SK-N-MC (cell line): ENCODE data around the gene TSGA10IP.

ENCODE experiments used
- DNase-seq: peaks from one replicate; pipeline ENCODE4 v3.0.0-alpha.2; 2011; ENCODE audit warnings: low read depth, low spot score
- H3K27ac ChIP-seq: fragments of 200-600 bp; sonication (generic); 2 replicates; pipeline ENCODE4 v1.5.1; 2016; ENCODE audit warnings: mixed run types
- H3K36me3 ChIP-seq: fragments of 200-600 bp; sonication (generic); 2 replicates; pipeline ENCODE4 v1.6.1; 2017; ENCODE audit warnings: antibody characterized with exemption, low read length, mixed read lengths; ENCODE audit not compliant: insufficient read depth
- H3K4me3 ChIP-seq: fragments of 200-600 bp; sonication (generic); 2 replicates; pipeline ENCODE4 v1.5.1; 2016
- H3K9ac ChIP-seq: fragments of 200-600 bp; sonication (generic); 2 replicates; pipeline ENCODE4 v1.8.0; 2017; ENCODE audit warnings: mixed run types, mixed read lengths; ENCODE audit not compliant: insufficient read length
- H3K9me3 ChIP-seq: fragments of 200-600 bp; sonication (generic); 2 replicates; pipeline ENCODE4 v1.6.1; 2017; ENCODE audit warnings: low read depth, mild to moderate bottlenecking, antibody characterized with exemption, low read length, moderate library complexity, mixed read lengths
- EZH2 ChIP-seq: fragments of 200-600 bp; sonication (generic); IDR thresholded peaks from one replicate; pipeline ENCODE4 v1.6.1; 2017; ENCODE audit warnings: antibody characterized with exemption
- FOXP2 ChIP-seq: optimal IDR thresholded peaks from 2 replicates; pipeline ENCODE3; 2011; ENCODE audit warnings: mild to moderate bottlenecking, moderate library complexity; ENCODE audit not compliant: insufficient read depth; ENCODE audit errors: extremely low read length, control extremely low read depth
- POLR2AphosphoS5 ChIP-seq: IDR thresholded peaks from 2 replicates; pipeline ENCODE4 v1.6.1; 2012; ENCODE audit warnings: mild to moderate bottlenecking, low read depth, low read length, borderline replicate concordance

Gene TSGA10IP

GRCh38 chr11:65972116-65972515 lies 26.8 kb downstream of the TSGA10IP start:
- Histone ChIP-seq H3K27ac (no peak overlapping the region), H3K36me3 (peaks cover 27% of the 10 kb centered on the region; the same call in 1 of the 2 replicates), H3K9ac (no peak overlapping the region), H3K4me3 (no peak overlapping the region), H3K9me3 (no peaks in the 10 kb centered on the region)
- DNase-seq = no peak
- TF ChIP-seq FOXP2 (no peak), POLR2AphosphoS5 (no peak), EZH2 (no peak)

- no peaks in the 10 kb centered on the region for H3K9me3 ChIP-seq
- H3K4me3 ChIP-seq = no peak overlapping the region
- TF ChIP-seq EZH2 (no peak), POLR2AphosphoS5 (no peak), FOXP2 (no peak)
- no peak overlapping the region for H3K27ac ChIP-seq
- no peak for DNase-seq
- H3K36me3 ChIP-seq = peaks cover 24% of the 10 kb centered on the region; the same call in 1 of the 2 replicates
- no peak overlapping the region for H3K9ac ChIP-seq
Observed at GRCh38 chr11:65973439-65974110, 28.3 kb downstream of the TSGA10IP start.

- Histone ChIP-seq H3K27ac (no peak overlapping the region), H3K9me3 (no peaks in the 10 kb centered on the region), H3K4me3 (no peak overlapping the region), H3K36me3 (peaks cover 19% of the 10 kb centered on the region; the same call in 1 of the 2 replicates), H3K9ac (no peak overlapping the region)
- DNase-seq = no peak
- TF ChIP-seq POLR2AphosphoS5 (no peak), FOXP2 (no peak), EZH2 (no peak)
Observed at GRCh38 chr11:65975771-65976170, 30.5 kb downstream of the TSGA10IP start.

- H3K9ac ChIP-seq = no peak overlapping the region
- DNase-seq = no peak
- peaks cover 19% of the 10 kb centered on the region; the same call in 1 of the 2 replicates for H3K36me3 ChIP-seq
- H3K9me3 ChIP-seq = no peaks in the 10 kb centered on the region
- H3K27ac ChIP-seq = no peak overlapping the region
- TF ChIP-seq POLR2AphosphoS5 (no peak), EZH2 (no peak), FOXP2 (no peak)
- no peak overlapping the region for H3K4me3 ChIP-seq
Observed at GRCh38 chr11:65976216-65977176, 31.2 kb downstream of the TSGA10IP start.

- Histone ChIP-seq H3K4me3 (no peak overlapping the region), H3K9ac (no peak overlapping the region), H3K27ac (no peak overlapping the region), H3K9me3 (no peaks in the 10 kb centered on the region), H3K36me3 (peaks cover 19% of the 10 kb centered on the region; the same call in 1 of the 2 replicates)
- TF ChIP-seq POLR2AphosphoS5 (no peak), EZH2 (no peak), FOXP2 (no peak)
- DNase-seq = no peak
Observed at GRCh38 chr11:65977621-65978390, 32.5 kb downstream of the TSGA10IP start.

- peaks cover 14% of the 10 kb centered on the region; the same call in 1 of the 2 replicates for H3K36me3 ChIP-seq
- H3K27ac ChIP-seq = no peak overlapping the region
- H3K4me3 ChIP-seq = no peak overlapping the region
- no peak for TF ChIP-seq POLR2AphosphoS5
- no peak for TF ChIP-seq EZH2
- no peak for TF ChIP-seq FOXP2
- no peak overlapping the region for H3K9ac ChIP-seq
- DNase-seq = no peak
- H3K9me3 ChIP-seq = no peaks in the 10 kb centered on the region
Observed at GRCh38 chr11:65978391-65979238, 33.3 kb downstream of the TSGA10IP start.

GRCh38 chr11:65979261-65979759 lies 34.0 kb downstream of the TSGA10IP start:
- H3K36me3 ChIP-seq = peaks cover 11% of the 10 kb centered on the region; the same call in 1 of the 2 replicates
- H3K9ac ChIP-seq = no peak overlapping the region
- no peak for DNase-seq
- no peak for TF ChIP-seq POLR2AphosphoS5
- no peak for TF ChIP-seq FOXP2
- TF ChIP-seq EZH2 = no peak
- no peak overlapping the region for H3K4me3 ChIP-seq
- no peak overlapping the region for H3K27ac ChIP-seq
- H3K9me3 ChIP-seq = no peaks in the 10 kb centered on the region
